Measurements from ENCODE around the gene ITGA1. TPM values are rescaled to one million over a fixed set of nuclear protein-coding genes. Genes with fewer than 3 reads are reported as not detected.

ITGA1 gene
- polyA plus RNA-seq, 1 experiment, result 148 TPM

- ChIA-PET POLR2A (no interaction called here), CTCF (interaction anchor here (0.5 to 1.1 kb wide), 2 partner anchors 9 to 186 kb away, joined by 4 to 5 read pairs; no protein-coding TSS in a partner anchor)
- no peak for TF ChIP-seq CTCF (IDR thresholded peaks at IDR 0.05; ENCODE audit: low read depth, low read length)
- Histone ChIP-seq H3K4me3 (ENCODE audit: low read depth, low read length) (no peak overlapping the region), H3K27me3 (ENCODE audit: control insufficient read depth, insufficient read depth, low read length) (no peaks in the 10 kb centered on the region), H3K9me3 (ENCODE audit: control insufficient read depth, insufficient read depth, low read length) (no peaks in the 10 kb centered on the region), H3K27ac (ENCODE audit: low read depth, low read length) (no peak overlapping the region)
- no peak for DNase-seq (ENCODE audit: low read depth, low spot score)
These were observed 214.8 kb downstream of the ITGA1 start for GRCh38 chr5:53002491-53002890.

GRCh38 chr5:53003144-53003543, 215.4 kb downstream of the ITGA1 start:
- Histone ChIP-seq H3K9me3 (ENCODE audit: control insufficient read depth, insufficient read depth, low read length) (no peaks in the 10 kb centered on the region), H3K27ac (ENCODE audit: low read depth, low read length) (no peak overlapping the region), H3K27me3 (ENCODE audit: control insufficient read depth, insufficient read depth, low read length) (no peaks in the 10 kb centered on the region), H3K4me3 (ENCODE audit: low read depth, low read length) (no peak overlapping the region)
- no peak for TF ChIP-seq CTCF (IDR thresholded peaks at IDR 0.05; ENCODE audit: low read depth, low read length)
- ChIA-PET CTCF (interaction anchor here (1.1 kb wide), 1 partner anchor 10 kb away, joined by 5 read pairs; no protein-coding TSS in a partner anchor), POLR2A (no interaction called here)
- no peak for DNase-seq (ENCODE audit: low read depth, low spot score)

DNA sequence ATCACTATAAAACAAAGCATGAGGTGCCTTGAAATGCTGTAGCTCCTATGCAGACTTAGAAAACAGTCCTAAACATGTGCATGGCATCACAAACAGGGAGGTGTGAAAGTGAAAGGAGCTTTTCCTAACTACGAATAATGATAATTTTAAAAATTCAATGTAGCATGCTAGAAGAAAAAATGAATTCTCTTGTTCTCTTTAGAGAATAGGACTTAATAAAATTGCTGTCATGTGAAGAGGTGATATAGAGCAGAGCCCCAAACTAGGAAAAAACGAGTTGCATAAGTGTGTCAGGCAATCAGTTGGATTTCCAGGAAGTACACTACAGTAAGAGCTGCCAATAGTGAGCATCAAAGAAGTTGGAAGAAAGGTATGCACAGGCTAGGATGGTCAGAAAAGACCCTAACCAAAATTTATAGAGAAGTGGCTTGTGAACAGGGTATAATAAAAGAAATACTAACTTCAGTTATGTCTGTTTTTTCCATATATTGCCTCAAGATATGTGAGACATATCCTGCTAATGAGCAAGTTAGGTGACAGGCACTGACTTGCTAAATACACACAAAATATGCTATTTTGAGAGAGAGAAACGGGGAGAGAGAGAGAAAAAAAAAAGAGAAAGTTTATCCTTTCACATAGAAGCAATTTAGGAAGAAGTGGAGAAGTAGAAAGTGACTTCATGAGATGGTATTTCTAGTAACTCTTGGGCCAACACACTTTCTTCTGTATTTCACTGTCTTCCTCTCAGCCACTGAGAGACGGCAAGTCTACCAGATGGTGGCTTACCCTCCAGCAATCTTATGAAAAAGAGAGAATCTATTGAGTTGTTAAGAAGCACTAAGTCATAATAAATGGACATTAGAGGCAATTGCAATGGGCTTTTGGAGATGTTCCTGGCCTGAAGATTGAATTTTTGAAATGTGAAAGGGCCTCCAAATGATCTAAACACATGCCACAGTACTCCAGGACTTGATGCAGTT, 219.5 kb downstream of the ITGA1 start:
- no peak for TF ChIP-seq CTCF (IDR thresholded peaks at IDR 0.05; ENCODE audit: low read depth, low read length)
- H3K9me3 ChIP-seq (ENCODE audit: control insufficient read depth, insufficient read depth, low read length), result no peaks in the 10 kb centered on the region
- H3K27ac ChIP-seq (ENCODE audit: low read depth, low read length), result no peak overlapping the region
- H3K4me3 ChIP-seq (ENCODE audit: low read depth, low read length), result no peak overlapping the region
- ChIA-PET POLR2A (no interaction called here), CTCF (interaction anchor here (2.0 kb wide), 1 partner anchor 58 kb away, joined by 4 read pairs; no protein-coding TSS in a partner anchor)
- H3K27me3 ChIP-seq (ENCODE audit: control insufficient read depth, insufficient read depth, low read length), result no peaks in the 10 kb centered on the region
- DNase-seq (ENCODE audit: low read depth, low spot score), result no peak

DNA sequence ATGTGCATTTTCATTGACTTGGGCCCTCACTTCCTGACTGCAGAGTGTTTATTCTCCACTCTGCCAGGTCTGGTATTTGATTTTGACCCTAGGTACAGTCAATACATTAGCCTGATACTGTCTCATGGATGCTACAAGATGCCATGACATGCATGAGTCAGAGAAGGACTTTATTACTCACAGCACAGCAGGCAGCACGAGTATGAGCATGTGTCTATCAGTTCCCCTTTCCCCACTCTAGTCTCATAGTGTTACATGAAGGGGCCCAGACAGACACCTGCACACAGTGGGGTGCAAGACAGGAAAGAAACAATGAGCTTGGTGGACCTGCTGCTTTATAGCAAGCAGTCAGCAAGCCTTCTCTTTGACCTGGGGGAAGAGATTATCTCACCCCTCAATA, 221.0 kb downstream of the ITGA1 start:
- no peak for TF ChIP-seq CTCF (IDR thresholded peaks at IDR 0.05; ENCODE audit: low read depth, low read length)
- DNase-seq (ENCODE audit: low read depth, low spot score), result no peak
- Histone ChIP-seq H3K27ac (ENCODE audit: low read depth, low read length) (no peak overlapping the region), H3K9me3 (ENCODE audit: control insufficient read depth, insufficient read depth, low read length) (no peaks in the 10 kb centered on the region), H3K4me3 (ENCODE audit: low read depth, low read length) (no peak overlapping the region), H3K27me3 (ENCODE audit: control insufficient read depth, insufficient read depth, low read length) (no peaks in the 10 kb centered on the region)
- ChIA-PET CTCF (no interaction called here), POLR2A (no interaction called here)

Small RNA genes lying within 50 kb of the gene (small RNA-seq; reads per million reads assigned to genes)
- not detected for gene B3GNTL1P1 (ENCODE audit: insufficient read length, low read depth)

Other genes starting within 250 kb of the ITGA1 start
- gene PELO, start within 50 bp of the ITGA1 start, polyA plus RNA-seq (2011; rRNA removed), result 49.4 TPM in 2 replicates
- 58.2 and 71.9 TPM in 2 replicates for gene ITGA2, start 201.4 kb downstream of the ITGA1 start, polyA plus RNA-seq (2011; rRNA removed)